ENCODE measurements around the gene IDE.

- TF ChIP-seq CTCF (conservative IDR thresholded peaks at IDR 0.05 in 1 of 2, IDR thresholded peaks at IDR 0.05 in 1 of 2; ENCODE audit: extremely low read depth in 1 of 2, insufficient read depth in 1 of 2, low read depth in 1 of 2, low read length in 2 of 2): no peak
- TF ChIP-seq EZH2 (IDR thresholded peaks at IDR 0.05; ENCODE audit: borderline replicate concordance, low read length): no peak
Observed at GRCh38 chr10:92430103-92430502, 143.8 kb downstream of the IDE start.
